BLaER1 treated with 17β-estradiol and CSF1 and Interleukin-3, amounts not matched to agents 10 nM and 100 nM (cell line): ENCODE measurements around the gene SZT2.
"Not testable (repeated sequence)": the region's sequence is repeated elsewhere in the genome, so short reads cannot be mapped to it uniquely, and the experiment has no call there.

Source experiments
- H3K27ac ChIP-seq, 11 experiments: shearing (Covaris generic); formaldehyde crosslinking; 2 replicates each; pipeline ENCODE4 v1.8.1; 2022
- H3K27me3 ChIP-seq, 11 experiments: shearing (Covaris generic); formaldehyde crosslinking; 2 replicates each; pipeline ENCODE4 v1.8.1; 2022
- H3K36me3 ChIP-seq, 11 experiments: shearing (Covaris generic); formaldehyde crosslinking; 2 replicates each; pipeline ENCODE4 v1.8.1; 2022
- H3K4me1 ChIP-seq, 10 experiments: shearing (Covaris generic); formaldehyde crosslinking; 2 replicates each; pipeline ENCODE4 v1.8.1; 2022
- H3K4me2 ChIP-seq, 11 experiments: shearing (Covaris generic); formaldehyde crosslinking; 2 replicates each; pipeline ENCODE4 v1.8.1; 2022
- H3K4me3 ChIP-seq, 10 experiments: shearing (Covaris generic); formaldehyde crosslinking; 2 replicates each; pipeline ENCODE4 v1.8.1; 2022
- H3K9ac ChIP-seq, 11 experiments: shearing (Covaris generic); formaldehyde crosslinking; 2 replicates each; pipeline ENCODE4 v1.8.1; 2022
- H3K9me3 ChIP-seq, 11 experiments: shearing (Covaris generic); formaldehyde crosslinking; replicated peaks in 1 of 11; 2 replicates each; pipeline ENCODE4 v1.8.1; 2022
- H4K20me1 ChIP-seq, 11 experiments: shearing (Covaris generic); formaldehyde crosslinking; 2 replicates each; pipeline ENCODE4 v1.8.1; 2022
- Cebpa-rat ChIP-seq, 11 experiments: shearing (Covaris generic); IDR thresholded peaks; 2 replicates each; pipeline ENCODE4 v1.8.1; 2022

SZT2 gene

GRCh38 chr1:43405219-43405875 lies 15.6 kb downstream of the SZT2 start:
- H3K4me3 ChIP-seq = no peak overlapping the region
- H3K27ac ChIP-seq = no peak overlapping the region
- peaks cover 73 to 92% (median 84%) of the 10 kb centered on the region in 11 experiments for H3K36me3 ChIP-seq
- no peak overlapping the region for H3K4me2 ChIP-seq
- H3K4me1 ChIP-seq = no peaks in the 10 kb centered on the region
- TF ChIP-seq Cebpa-rat (IDR thresholded peaks at IDR 0.05) = no peak
- H3K27me3 ChIP-seq = no peaks in the 10 kb centered on the region
- peaks cover 0 to 18% (median 4%) of the 10 kb centered on the region in 11 experiments; a peak in 7 of 22 replicates for H4K20me1 ChIP-seq
- H3K9ac ChIP-seq = no peak overlapping the region
- no peaks in the 10 kb centered on the region for H3K9me3 ChIP-seq

- H3K36me3 ChIP-seq = peaks cover 77 to 96% (median 88%) of the 10 kb centered on the region in 11 experiments
- no peak overlapping the region for H3K27ac ChIP-seq
- H3K4me2 ChIP-seq = no peak overlapping the region
- H3K27me3 ChIP-seq = no peaks in the 10 kb centered on the region
- no peak overlapping the region for H3K9ac ChIP-seq
- H3K4me3 ChIP-seq = no peak overlapping the region
- H4K20me1 ChIP-seq = peaks cover 0 to 18% (median 3%) of the 10 kb centered on the region in 11 experiments; a peak in 6 of 22 replicates
- no peaks in the 10 kb centered on the region for H3K4me1 ChIP-seq
- H3K9me3 ChIP-seq = no peaks in the 10 kb centered on the region
- no peak for TF ChIP-seq Cebpa-rat (IDR thresholded peaks at IDR 0.05)
Observed at GRCh38 chr1:43405876-43406234, 16.2 kb downstream of the SZT2 start.

GRCh38 chr1:43410571-43410970 lies 20.9 kb downstream of the SZT2 start:
- H3K4me2 ChIP-seq = no peak overlapping the region
- H4K20me1 ChIP-seq = peaks cover 0 to 16% (median 0%) of the 10 kb centered on the region in 11 experiments; a peak in 2 of 22 replicates
- H3K4me1 ChIP-seq = no peaks in the 10 kb centered on the region
- H3K27ac ChIP-seq = no peak overlapping the region
- TF ChIP-seq Cebpa-rat (IDR thresholded peaks at IDR 0.05) = no peak
- peaks cover 62 to 89% (median 78%) of the 10 kb centered on the region in 11 experiments for H3K36me3 ChIP-seq
- H3K27me3 ChIP-seq = no peaks in the 10 kb centered on the region
- no peak overlapping the region for H3K9ac ChIP-seq
- H3K9me3 ChIP-seq = no peaks in the 10 kb centered on the region
- no peak overlapping the region for H3K4me3 ChIP-seq

GRCh38 chr1:43413426-43413825 lies 23.7 kb downstream of the SZT2 start:
- not testable (repeated sequence) for H3K4me3 ChIP-seq, H3K4me2 ChIP-seq, H3K27me3 ChIP-seq, H3K4me1 ChIP-seq, H3K9ac ChIP-seq, H3K27ac ChIP-seq, H3K9me3 ChIP-seq
- Histone ChIP-seq H4K20me1 (peaks cover 0 to 11% (median 0%) of the 10 kb centered on the region in 11 experiments; a peak in 1 of 22 replicates), H3K36me3 (peaks cover 66 to 89% (median 78%) of the 10 kb centered on the region in 11 experiments)

GRCh38 chr1:43414634-43415223 lies 25.0 kb downstream of the SZT2 start:
- no peaks in the 10 kb centered on the region for H3K27me3 ChIP-seq
- peaks cover 0 to 16% (median 0%) of the 10 kb centered on the region in 11 experiments; a peak in 3 of 22 replicates for H4K20me1 ChIP-seq
- H3K4me2 ChIP-seq = no peak overlapping the region
- no peak overlapping the region for H3K4me3 ChIP-seq
- TF ChIP-seq Cebpa-rat (IDR thresholded peaks at IDR 0.05) = no peak
- no peak overlapping the region for H3K9ac ChIP-seq
- no peaks in the 10 kb centered on the region for H3K9me3 ChIP-seq
- H3K4me1 ChIP-seq = no peaks in the 10 kb centered on the region
- peaks cover 66 to 89% (median 78%) of the 10 kb centered on the region in 11 experiments for H3K36me3 ChIP-seq
- no peak overlapping the region for H3K27ac ChIP-seq

- Histone ChIP-seq H3K4me3 (no peak overlapping the region), H3K27ac (no peak overlapping the region), H3K36me3 (peaks cover 67 to 89% (median 80%) of the 10 kb centered on the region in 11 experiments), H4K20me1 (peaks cover 0 to 21% (median 0%) of the 10 kb centered on the region in 11 experiments; a peak in 3 of 22 replicates), H3K4me1 (no peaks in the 10 kb centered on the region), H3K9me3 (no peaks in the 10 kb centered on the region), H3K27me3 (no peaks in the 10 kb centered on the region), H3K9ac (no peak overlapping the region; a peak in 1 of 22 replicates), H3K4me2 (no peak overlapping the region)
- TF ChIP-seq Cebpa-rat (IDR thresholded peaks at IDR 0.05) = no peak
Observed at GRCh38 chr1:43415901-43416300, 26.2 kb downstream of the SZT2 start.

GRCh38 chr1:43418858-43419257 lies 29.2 kb downstream of the SZT2 start:
- no peak for TF ChIP-seq Cebpa-rat (IDR thresholded peaks at IDR 0.05)
- no peak overlapping the region for H3K9ac ChIP-seq
- H3K4me2 ChIP-seq = no peak overlapping the region
- H4K20me1 ChIP-seq = peaks cover 0 to 42% (median 0%) of the 10 kb centered on the region in 11 experiments; a peak in 4 of 22 replicates
- H3K4me1 ChIP-seq = no peaks in the 10 kb centered on the region
- H3K4me3 ChIP-seq = no peak overlapping the region
- no peaks in the 10 kb centered on the region for H3K27me3 ChIP-seq
- H3K9me3 ChIP-seq = no peaks in the 10 kb centered on the region
- peaks cover 86 to 93% (median 89%) of the 10 kb centered on the region in 11 experiments for H3K36me3 ChIP-seq
- no peak overlapping the region for H3K27ac ChIP-seq

GRCh38 chr1:43419627-43420425 lies 30.1 kb downstream of the SZT2 start:
- Histone ChIP-seq H3K36me3 (peaks cover 96 to 99% (median 98%) of the 10 kb centered on the region in 11 experiments), H3K27me3 (no peaks in the 10 kb centered on the region), H3K4me3 (no peak overlapping the region), H3K9me3 (no peaks in the 10 kb centered on the region), H3K4me1 (no peaks in the 10 kb centered on the region), H3K27ac (no peak overlapping the region), H3K9ac (no peak overlapping the region), H3K4me2 (no peak overlapping the region), H4K20me1 (peaks cover 0 to 50% (median 0%) of the 10 kb centered on the region in 11 experiments; a peak in 6 of 22 replicates)
- no peak for TF ChIP-seq Cebpa-rat (IDR thresholded peaks at IDR 0.05)

- Histone ChIP-seq H3K4me2 (no peak overlapping the region), H4K20me1 (peaks cover 0 to 50% (median 0%) of the 10 kb centered on the region in 11 experiments; a peak in 5 of 22 replicates), H3K27me3 (no peaks in the 10 kb centered on the region), H3K9me3 (no peaks in the 10 kb centered on the region), H3K27ac (no peak overlapping the region), H3K9ac (no peak overlapping the region), H3K4me1 (no peaks in the 10 kb centered on the region), H3K4me3 (no peak overlapping the region), H3K36me3 (peaks cover 97 to 99% (median 98%) of the 10 kb centered on the region in 11 experiments)
- no peak for TF ChIP-seq Cebpa-rat (IDR thresholded peaks at IDR 0.05)
Observed at GRCh38 chr1:43420874-43421273, 31.2 kb downstream of the SZT2 start.
